CD4-positive, alpha-beta T cell (primary cell): ENCODE measurements around the gene QKI. TPM values are rescaled to one million over a fixed set of nuclear protein-coding genes. Genes with fewer than 3 reads are reported as not detected.
A peak's percentile ranks its signal among the peaks of the same experiment; 100 is the strongest.

Source experiments
- ATAC-seq: fragments of 200-7000 bp; cut with Tn5 transposase; one replicate; pipeline ENCODE4 v1.10.0; 2022; ENCODE audit warnings: mild to moderate bottlenecking; ENCODE audit not compliant: poor library complexity
- CTCF ChIA-PET: fragments of 350-600 bp; sonication (Branson Sonifier 250); formaldehyde crosslinking; loops from one replicate; lab custom pipeline; 2021; ENCODE audit warnings: antibody characterized with exemption, inconsistent platforms; lab: Charles Lee
- POLR2A ChIA-PET: fragments of 350-600 bp; sonication (Branson Sonifier 250); formaldehyde crosslinking; loops from one replicate; lab custom pipeline; 2021; ENCODE audit warnings: antibody characterized with exemption, inconsistent platforms; lab: Charles Lee
- DNase-seq, 14 experiments: peaks; one replicate each; pipeline ENCODE4 v3.0.0-alpha.2; 2013 to 2020; ENCODE audit warnings: mixed read lengths in 2 of 14
- H3K27ac ChIP-seq, 2 donors: one replicate each; pipeline versions ENCODE4 v1.5.1 to v1.7.0; 2013; ENCODE audit warnings: low read length in 2 of 2, low read depth in 1 of 2, mild to moderate bottlenecking in 1 of 2
- H3K27me3 ChIP-seq, 2 experiments: 1 replicate in 1 of 2; 2 replicates in 1 of 2; pipeline versions ENCODE4 v1.6.1 to v1.7.0; 2013; ENCODE audit warnings: low read length in 2 of 2, control low read depth in 1 of 2, mild to moderate bottlenecking in 1 of 2, moderate library complexity in 1 of 2; ENCODE audit not compliant: insufficient read depth in 2 of 2, control insufficient read depth in 1 of 2
- H3K36me3 ChIP-seq: one replicate; pipeline ENCODE4 v1.6.1; 2013; ENCODE audit warnings: low read length, control low read depth; ENCODE audit not compliant: insufficient read depth
- H3K4me1 ChIP-seq: one replicate; pipeline ENCODE4 v1.6.1; 2013; ENCODE audit warnings: low read length, control low read depth; ENCODE audit not compliant: insufficient read depth
- H3K4me3 ChIP-seq: one replicate; pipeline ENCODE4 v1.5.1; 2013; ENCODE audit warnings: mild to moderate bottlenecking, low read length, moderate library complexity
- H3K9me3 ChIP-seq, 2 experiments: 1 replicate in 1 of 2; 2 replicates in 1 of 2; pipeline versions ENCODE4 v1.6.1 to v1.7.0; 2013; ENCODE audit warnings: low read length in 2 of 2, mild to moderate bottlenecking in 2 of 2, control low read depth in 1 of 2, moderate library complexity in 1 of 2; ENCODE audit not compliant: control insufficient read depth in 1 of 2, insufficient read depth in 1 of 2
- H3K27ac Mint-ChIP-seq: one replicate; pipeline ENCODE4 v1.8.0; 2020; ENCODE audit warnings: mixed read lengths
- H3K27me3 Mint-ChIP-seq: one replicate; pipeline ENCODE4 v1.8.0; 2021; ENCODE audit warnings: mixed read lengths
- H3K36me3 Mint-ChIP-seq: one replicate; pipeline ENCODE4 v1.8.0; 2021; ENCODE audit warnings: low read depth, mixed read lengths
- H3K4me1 Mint-ChIP-seq: one replicate; pipeline ENCODE4 v1.8.0; 2021; ENCODE audit warnings: low read depth, mixed read lengths
- H3K4me3 Mint-ChIP-seq: one replicate; pipeline ENCODE4 v1.8.0; 2020; ENCODE audit warnings: mild to moderate bottlenecking, mixed read lengths
- H3K9me3 Mint-ChIP-seq: one replicate; pipeline ENCODE4 v1.8.0; 2020; ENCODE audit warnings: mixed read lengths
- CTCF ChIP-seq: fragments of 200-600 bp; IDR thresholded peaks from one replicate; pipeline ENCODE4 v1.8.0; 2022; ENCODE audit warnings: antibody characterized with exemption, mild to moderate bottlenecking
- intact Hi-C, 2 experiments: fragments of 100-400 bp; cut with DNase I in 1 of 2; cut with micrococcal nuclease in 1 of 2; formaldehyde crosslinking; loops; one replicate each; pipeline versions ENCODE4 v1.15.1 to v1.9.0; 2023 to 2025; cut with DNase I, micrococcal nuclease
- total RNA-seq, 174 experiments: library from RNA in 2 of 174; stranded (reverse) in 2 of 174; gene quantifications; one replicate each; pipeline ENCODE4 v1.2.3 and lab custom pipeline; 2021 to 2026

QKI gene
- total RNA-seq, 2 experiments from 2014 or later: 60.7 to 67.3 TPM

GRCh38 chr6:163449076-163449475, 34.6 kb downstream of the QKI start:
- Mint-ChIP-seq H3K27ac (no peak overlapping the region), H3K4me3 (no peak overlapping the region), H3K27me3 (no peaks in the 10 kb centered on the region), H3K9me3 (no peaks in the 10 kb centered on the region), H3K4me1 (peaks cover 44% of the 10 kb centered on the region), H3K36me3 (no peaks in the 10 kb centered on the region)
- no peak for TF ChIP-seq CTCF
- Histone ChIP-seq H3K4me1 (no peaks in the 10 kb centered on the region), H3K27ac (no peak overlapping the region), H3K27me3 (no peaks in the 10 kb centered on the region), H3K36me3 (no peaks in the 10 kb centered on the region), H3K4me3 (no peak overlapping the region), H3K9me3 (no peaks in the 10 kb centered on the region)
- ChIA-PET POLR2A (interaction anchor here (0.5 kb wide), 1 partner anchor 11 kb away, joined by 3 read pairs; no protein-coding TSS in a partner anchor), CTCF (no interaction called here)
- ATAC-seq: no peak
- no peak for DNase-seq
- intact Hi-C loops: no loop called here

DNA sequence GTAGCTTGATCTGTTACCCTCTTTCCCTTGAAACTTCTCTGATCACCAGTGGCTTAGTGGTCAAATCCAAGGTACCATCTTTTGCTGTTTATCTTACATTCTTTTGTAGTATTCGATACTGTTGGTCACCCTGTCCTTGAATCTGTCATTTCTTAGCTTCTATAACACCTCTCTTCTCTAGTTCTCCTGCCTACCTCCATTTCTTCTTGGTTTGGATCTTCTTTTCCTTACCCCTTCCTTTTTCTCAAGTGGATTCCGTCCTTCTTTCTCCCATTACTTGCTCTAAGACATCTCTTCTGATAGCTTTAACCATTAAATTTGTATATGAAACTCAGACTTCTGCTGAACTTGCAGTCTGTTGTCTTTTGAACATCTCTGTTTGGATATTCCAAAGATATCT, 39.9 kb downstream of the QKI start:
- no peak for ATAC-seq
- Histone ChIP-seq H3K27me3 (no peaks in the 10 kb centered on the region), H3K4me3 (no peak overlapping the region), H3K9me3 (no peaks in the 10 kb centered on the region), H3K36me3 (no peaks in the 10 kb centered on the region), H3K27ac (no peak overlapping the region), H3K4me1 (peaks cover 15% of the 10 kb centered on the region)
- CTCF ChIA-PET: no interaction called here
- Mint-ChIP-seq H3K4me1 (peaks cover 76% of the 10 kb centered on the region), H3K27ac (no peak overlapping the region), H3K4me3 (no peak overlapping the region), H3K36me3 (peaks cover 5% of the 10 kb centered on the region), H3K27me3 (no peaks in the 10 kb centered on the region), H3K9me3 (no peaks in the 10 kb centered on the region)
- DNase-seq: no peak
- POLR2A ChIA-PET: interaction anchor here (1.1 kb wide), 1 partner anchor 39 kb away, joined by 3 read pairs; no protein-coding TSS in a partner anchor
- intact Hi-C loops: no loop called here
- no peak for TF ChIP-seq CTCF

DNA sequence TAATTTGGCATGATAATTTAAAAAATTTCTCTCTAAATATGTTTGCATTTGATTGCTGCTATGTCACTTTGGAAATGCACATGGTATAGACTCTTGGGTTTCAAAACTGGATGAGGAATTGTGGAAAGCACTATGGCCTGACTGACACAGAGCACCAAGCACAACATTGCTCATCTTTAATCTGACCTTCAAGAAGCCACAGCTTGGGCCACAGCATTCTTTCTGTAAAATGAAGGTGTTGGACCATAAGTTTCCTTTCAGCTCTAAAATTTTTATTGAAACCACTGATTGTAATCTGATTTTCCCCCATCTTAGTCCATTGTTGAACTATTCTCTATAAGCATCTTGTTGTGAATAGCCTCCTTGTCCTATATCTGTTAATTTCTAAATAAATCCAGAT, 41.0 kb downstream of the QKI start:
- Histone ChIP-seq H3K36me3 (no peaks in the 10 kb centered on the region), H3K27me3 (no peaks in the 10 kb centered on the region), H3K4me3 (no peak overlapping the region), H3K27ac (no peak overlapping the region), H3K9me3 (no peaks in the 10 kb centered on the region), H3K4me1 (peaks cover 16% of the 10 kb centered on the region)
- H3K36me3 Mint-ChIP-seq: peaks cover 10% of the 10 kb centered on the region
- CTCF ChIA-PET: no interaction called here
- no peak for DNase-seq
- H3K27ac Mint-ChIP-seq: peak overlapping the region; percentile 2
- H3K9me3 Mint-ChIP-seq: no peaks in the 10 kb centered on the region
- POLR2A ChIA-PET: no interaction called here
- H3K27me3 Mint-ChIP-seq: no peaks in the 10 kb centered on the region
- peaks cover 82% of the 10 kb centered on the region for H3K4me1 Mint-ChIP-seq
- no peak for ATAC-seq
- intact Hi-C loops: no loop called here
- no peak overlapping the region for H3K4me3 Mint-ChIP-seq
- no peak for TF ChIP-seq CTCF
